Glutamatergic neuron (in vitro differentiated cells): Measurements from ENCODE around the gene PGA4. TPM values are rescaled to one million over a fixed set of nuclear protein-coding genes. Genes with fewer than 3 reads are reported as not detected.
"Not testable (repeated sequence)": the region's sequence is repeated elsewhere in the genome, so short reads cannot be mapped to it uniquely, and the experiment has no call there.

ENCODE experiments used
- DNase-seq: peaks from one replicate; pipeline ENCODE4 v3.0.0; 2022
- H3K27ac Mint-ChIP-seq: one replicate; pipeline ENCODE4 v1.8.0; 2020; ENCODE audit warnings: mild to moderate bottlenecking, mixed read lengths, inconsistent platforms; ENCODE audit not compliant: unreplicated experiment
- H3K27me3 Mint-ChIP-seq: one replicate; pipeline ENCODE4 v1.8.0; 2020; ENCODE audit warnings: mild to moderate bottlenecking, moderate library complexity, mixed read lengths, inconsistent platforms; ENCODE audit not compliant: unreplicated experiment
- H3K36me3 Mint-ChIP-seq: one replicate; pipeline ENCODE4 v1.8.0; 2020; ENCODE audit warnings: mild to moderate bottlenecking, mixed read lengths, inconsistent platforms; ENCODE audit not compliant: unreplicated experiment
- H3K4me1 Mint-ChIP-seq: one replicate; pipeline ENCODE4 v1.8.0; 2020; ENCODE audit warnings: mild to moderate bottlenecking, low read depth, mixed read lengths, inconsistent platforms; ENCODE audit not compliant: unreplicated experiment
- H3K4me3 Mint-ChIP-seq: one replicate; pipeline ENCODE4 v1.8.0; 2020; ENCODE audit warnings: mild to moderate bottlenecking, mixed read lengths, inconsistent platforms; ENCODE audit not compliant: unreplicated experiment
- H3K9me3 Mint-ChIP-seq: one replicate; pipeline ENCODE4 v1.8.0; 2020; ENCODE audit warnings: mild to moderate bottlenecking, moderate library complexity, mixed read lengths, inconsistent platforms; ENCODE audit not compliant: unreplicated experiment
- total RNA-seq: library from RNA; stranded (reverse); fragmentation: NEBNext Ultra II Directional; extraction: Animal tissue kit (Norgen Biotek cat#: 25700); gene quantifications from one replicate; pipeline ENCODE4 v1.2.1, GENCODE V29; 2021; ENCODE audit not compliant: unreplicated experiment
- TF ChIP-seq, protein P1 (sequence below): fragments of 200-600 bp; sonication (generic); IDR thresholded peaks from one replicate; pipeline ENCODE4 v1.5.0; 2021; ENCODE audit not compliant: partially characterized antibody, unreplicated experiment

PGA4 gene
- total RNA-seq, 1 donor from 2014 or later: not detected

DNA sequence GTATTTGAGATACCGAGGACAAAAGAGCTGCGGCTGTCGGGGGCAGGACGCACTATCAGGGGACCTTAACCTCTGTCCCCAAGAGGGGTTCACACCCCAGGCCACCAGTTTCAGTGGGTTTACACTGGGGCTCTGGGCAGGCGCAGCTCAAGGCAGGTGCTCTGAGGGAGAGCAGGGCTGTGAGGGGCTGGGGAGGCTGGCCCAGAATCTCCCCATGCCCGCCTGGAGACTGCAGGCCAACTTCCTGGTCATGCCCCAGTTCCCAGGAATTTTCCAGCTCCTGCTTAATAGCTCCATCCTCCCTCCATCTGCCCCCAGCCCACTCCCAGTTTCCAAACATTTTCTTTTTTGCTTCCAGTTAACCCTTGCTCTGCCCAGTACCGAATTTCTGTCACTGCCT, 26.4 kb upstream of the PGA4 start:
- Mint-ChIP-seq H3K9me3 (peaks cover 13% of the 10 kb centered on the region), H3K4me3 (no peak overlapping the region), H3K4me1 (peaks cover 4% of the 10 kb centered on the region), H3K27me3 (no peaks in the 10 kb centered on the region), H3K27ac (no peak overlapping the region), H3K36me3 (no peaks in the 10 kb centered on the region)
- DNase-seq: no peak
- TF ChIP-seq, protein P1, sequence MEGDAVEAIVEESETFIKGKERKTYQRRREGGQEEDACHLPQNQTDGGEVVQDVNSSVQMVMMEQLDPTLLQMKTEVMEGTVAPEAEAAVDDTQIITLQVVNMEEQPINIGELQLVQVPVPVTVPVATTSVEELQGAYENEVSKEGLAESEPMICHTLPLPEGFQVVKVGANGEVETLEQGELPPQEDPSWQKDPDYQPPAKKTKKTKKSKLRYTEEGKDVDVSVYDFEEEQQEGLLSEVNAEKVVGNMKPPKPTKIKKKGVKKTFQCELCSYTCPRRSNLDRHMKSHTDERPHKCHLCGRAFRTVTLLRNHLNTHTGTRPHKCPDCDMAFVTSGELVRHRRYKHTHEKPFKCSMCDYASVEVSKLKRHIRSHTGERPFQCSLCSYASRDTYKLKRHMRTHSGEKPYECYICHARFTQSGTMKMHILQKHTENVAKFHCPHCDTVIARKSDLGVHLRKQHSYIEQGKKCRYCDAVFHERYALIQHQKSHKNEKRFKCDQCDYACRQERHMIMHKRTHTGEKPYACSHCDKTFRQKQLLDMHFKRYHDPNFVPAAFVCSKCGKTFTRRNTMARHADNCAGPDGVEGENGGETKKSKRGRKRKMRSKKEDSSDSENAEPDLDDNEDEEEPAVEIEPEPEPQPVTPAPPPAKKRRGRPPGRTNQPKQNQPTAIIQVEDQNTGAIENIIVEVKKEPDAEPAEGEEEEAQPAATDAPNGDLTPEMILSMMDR: no peak

DNA sequence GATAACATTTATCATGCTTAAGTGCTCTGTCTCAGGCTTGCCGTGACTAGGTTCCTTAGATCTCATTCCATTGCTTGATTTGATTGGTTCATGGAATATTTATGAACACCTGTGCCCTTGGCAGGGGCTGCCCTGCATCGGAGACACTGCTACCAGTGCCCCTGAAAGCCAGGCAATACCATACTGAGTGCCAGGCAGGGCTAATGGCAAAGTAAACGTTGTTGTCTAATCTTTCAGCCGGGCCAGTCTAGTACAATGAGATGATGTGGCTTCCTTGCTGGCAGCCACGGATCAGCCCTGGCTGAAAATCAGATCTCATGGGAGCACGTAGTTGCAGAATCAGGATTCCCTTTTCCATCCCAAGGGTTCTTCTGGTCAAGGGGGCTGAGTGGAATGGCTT, 23.8 kb upstream of the PGA4 start:
- H3K27ac Mint-ChIP-seq: no peak overlapping the region
- peaks cover 4% of the 10 kb centered on the region for H3K4me1 Mint-ChIP-seq
- H3K4me3 Mint-ChIP-seq: no peak overlapping the region
- H3K9me3 Mint-ChIP-seq: peaks cover 13% of the 10 kb centered on the region
- no peaks in the 10 kb centered on the region for H3K36me3 Mint-ChIP-seq
- DNase-seq: no peak
- H3K27me3 Mint-ChIP-seq: no peaks in the 10 kb centered on the region
- TF ChIP-seq, protein P1: no peak

DNA sequence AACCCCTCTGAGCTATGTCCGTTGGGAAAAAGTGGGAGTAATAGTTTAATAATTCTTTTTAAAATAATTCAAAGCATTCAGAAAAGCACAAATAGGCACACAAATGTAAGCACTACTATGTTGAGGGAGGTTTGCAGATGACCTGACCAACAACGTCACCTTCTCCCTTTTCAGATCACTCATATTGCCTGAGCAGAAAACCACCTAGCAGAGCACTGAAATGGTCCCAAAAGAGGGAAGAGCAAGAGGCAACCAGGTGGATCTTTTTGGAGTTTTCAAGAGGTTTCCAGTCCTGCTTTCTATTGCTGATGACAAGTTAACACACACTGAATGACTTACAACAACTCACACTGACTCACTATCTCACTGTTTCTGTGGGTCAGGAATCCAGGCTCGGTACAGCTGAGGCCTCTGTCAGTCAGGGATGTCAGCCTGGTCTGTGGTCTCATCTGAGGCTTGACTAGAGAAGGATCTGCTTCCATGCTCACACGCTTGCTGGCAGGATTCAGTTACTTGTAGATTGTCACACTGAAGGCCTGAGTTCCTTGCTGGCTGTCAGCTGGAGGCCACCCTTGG, 23.1 kb upstream of the PGA4 start:
- H3K36me3 Mint-ChIP-seq: no peaks in the 10 kb centered on the region
- H3K27me3 Mint-ChIP-seq: peaks cover 2% of the 10 kb centered on the region
- peaks cover 4% of the 10 kb centered on the region for H3K4me1 Mint-ChIP-seq
- no peak overlapping the region for H3K4me3 Mint-ChIP-seq
- TF ChIP-seq, protein P1: no peak
- H3K27ac Mint-ChIP-seq: no peak overlapping the region
- H3K9me3 Mint-ChIP-seq: peaks cover 13% of the 10 kb centered on the region
- DNase-seq: no peak

DNA sequence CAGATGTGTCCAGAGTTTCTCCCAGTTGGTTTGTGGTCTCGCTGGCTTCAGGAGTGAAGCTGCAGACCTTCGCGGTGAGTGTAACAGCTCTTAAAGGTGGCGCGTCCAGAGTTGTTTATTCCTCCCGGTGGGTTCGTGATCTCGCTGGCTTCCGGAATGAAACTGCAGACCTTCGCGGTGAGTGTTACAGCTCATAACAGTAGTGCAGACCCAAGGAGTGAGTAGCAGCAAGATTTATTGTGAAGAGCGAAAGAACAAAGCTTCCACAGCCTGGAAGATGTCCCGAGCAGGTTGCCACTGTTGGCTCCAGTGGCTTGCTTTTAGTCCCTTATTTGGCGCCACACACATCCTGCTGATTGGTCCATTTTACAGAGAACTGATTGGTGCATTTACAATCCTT, 20.7 kb upstream of the PGA4 start:
- no peak overlapping the region for H3K4me3 Mint-ChIP-seq
- H3K4me1 Mint-ChIP-seq: no peaks in the 10 kb centered on the region
- peaks cover 6% of the 10 kb centered on the region for H3K27me3 Mint-ChIP-seq
- no peak for DNase-seq
- H3K9me3 Mint-ChIP-seq: peaks cover 6% of the 10 kb centered on the region
- TF ChIP-seq, protein P1: no peak
- no peaks in the 10 kb centered on the region for H3K36me3 Mint-ChIP-seq
- H3K27ac Mint-ChIP-seq: no peak overlapping the region

DNA sequence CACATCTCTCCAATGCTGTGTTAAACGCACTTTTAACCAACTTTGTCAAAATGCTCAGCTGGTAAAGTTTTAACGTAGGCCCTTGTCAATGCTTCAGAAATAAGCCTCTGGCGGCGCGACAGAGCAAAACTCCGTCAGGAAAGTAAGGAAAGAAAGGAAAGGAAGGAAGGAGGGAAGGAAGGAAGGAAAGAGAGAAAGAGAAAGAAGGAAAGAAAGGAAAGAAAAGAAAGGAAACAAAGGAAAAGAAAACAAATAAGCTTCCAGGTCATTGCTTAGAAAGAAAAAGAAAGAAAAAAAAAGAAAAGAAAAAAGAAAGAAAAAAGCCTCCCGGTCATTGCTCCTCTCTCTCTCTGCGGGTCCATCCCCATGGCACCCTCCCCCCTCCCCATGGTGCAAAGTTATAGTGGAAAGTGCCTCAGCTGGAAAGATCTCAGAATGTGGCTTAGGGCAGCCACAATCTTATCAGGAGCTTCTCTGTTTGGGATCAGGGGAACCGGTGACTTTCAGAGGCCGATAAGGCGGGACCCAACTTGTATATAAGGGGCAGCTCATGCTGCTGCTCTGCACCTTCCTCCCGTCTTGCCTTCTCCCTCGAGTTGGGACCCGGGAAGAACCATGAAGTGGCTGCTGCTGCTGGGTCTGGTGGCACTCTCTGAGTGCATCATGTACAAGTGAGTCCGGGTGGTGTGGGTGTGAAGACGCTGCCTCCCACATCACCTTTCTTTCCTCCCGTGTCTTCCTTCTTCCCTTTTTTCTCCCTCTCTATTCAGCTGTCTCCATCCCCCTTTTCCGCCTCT, 19.0 kb upstream of the PGA4 start, which contains the start of gene PGA3:
TSS of gene PGA3 (plus strand) at position 566 of the 797 bp plus-strand sequence. CDS start at position 616, 50 bp downstream.
- not testable (repeated sequence) for H3K36me3 Mint-ChIP-seq, H3K4me3 Mint-ChIP-seq, H3K4me1 Mint-ChIP-seq, DNase-seq, H3K27ac Mint-ChIP-seq, H3K27me3 Mint-ChIP-seq, H3K9me3 Mint-ChIP-seq

DNA sequence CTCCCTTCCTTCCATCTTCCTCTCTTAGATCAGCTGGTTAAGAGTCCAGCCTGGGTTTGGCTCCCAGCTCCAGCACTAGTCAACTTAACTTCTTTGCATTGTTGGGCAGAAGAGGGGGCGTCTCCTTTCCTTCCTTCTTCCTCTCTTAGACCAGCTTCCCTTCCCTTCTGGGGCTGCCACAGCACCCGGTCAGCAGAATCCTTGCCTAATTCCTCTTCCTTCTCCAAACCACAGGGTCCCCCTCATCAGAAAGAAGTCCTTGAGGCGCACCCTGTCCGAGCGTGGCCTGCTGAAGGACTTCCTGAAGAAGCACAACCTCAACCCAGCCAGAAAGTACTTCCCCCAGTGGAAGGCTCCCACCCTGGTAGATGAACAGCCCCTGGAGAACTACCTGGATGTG, 18.3 kb upstream of the PGA4 start:
- H3K36me3 Mint-ChIP-seq, H3K4me3 Mint-ChIP-seq: not testable (repeated sequence)

DNA sequence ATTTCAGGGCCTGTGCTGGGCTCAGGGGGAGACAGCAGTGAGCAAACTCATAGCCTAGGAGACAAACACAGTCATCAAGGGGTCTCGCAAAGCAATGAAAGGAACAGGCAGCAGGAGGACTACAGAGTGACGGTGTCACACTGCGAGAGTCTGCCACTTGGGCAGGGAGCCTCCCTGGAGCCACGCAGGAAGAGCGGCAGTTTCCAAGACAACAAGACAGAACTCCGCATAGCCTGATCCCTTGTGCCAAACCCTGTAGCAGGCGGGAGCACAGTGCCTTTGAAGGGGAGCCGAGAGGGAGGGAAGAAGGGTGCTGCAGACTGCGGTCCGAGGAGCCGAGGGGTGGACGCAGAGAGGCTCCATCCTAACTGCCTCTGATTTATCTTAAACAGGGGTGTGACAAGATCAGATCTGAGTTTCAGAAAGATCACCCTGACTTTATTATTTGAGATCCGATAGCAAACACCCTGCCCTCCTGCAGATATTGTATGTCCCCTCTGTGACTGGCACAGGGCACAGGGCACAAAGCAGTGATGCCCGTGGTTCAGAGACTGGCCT, 17.6 kb upstream of the PGA4 start:
- H3K4me3 Mint-ChIP-seq: not testable (repeated sequence)

More for the DNA sequence above, 18.3 kb upstream of the PGA4 start:
- not testable (repeated sequence) for H3K27me3 Mint-ChIP-seq, H3K27ac Mint-ChIP-seq, H3K9me3 Mint-ChIP-seq, H3K4me1 Mint-ChIP-seq, DNase-seq

DNA sequence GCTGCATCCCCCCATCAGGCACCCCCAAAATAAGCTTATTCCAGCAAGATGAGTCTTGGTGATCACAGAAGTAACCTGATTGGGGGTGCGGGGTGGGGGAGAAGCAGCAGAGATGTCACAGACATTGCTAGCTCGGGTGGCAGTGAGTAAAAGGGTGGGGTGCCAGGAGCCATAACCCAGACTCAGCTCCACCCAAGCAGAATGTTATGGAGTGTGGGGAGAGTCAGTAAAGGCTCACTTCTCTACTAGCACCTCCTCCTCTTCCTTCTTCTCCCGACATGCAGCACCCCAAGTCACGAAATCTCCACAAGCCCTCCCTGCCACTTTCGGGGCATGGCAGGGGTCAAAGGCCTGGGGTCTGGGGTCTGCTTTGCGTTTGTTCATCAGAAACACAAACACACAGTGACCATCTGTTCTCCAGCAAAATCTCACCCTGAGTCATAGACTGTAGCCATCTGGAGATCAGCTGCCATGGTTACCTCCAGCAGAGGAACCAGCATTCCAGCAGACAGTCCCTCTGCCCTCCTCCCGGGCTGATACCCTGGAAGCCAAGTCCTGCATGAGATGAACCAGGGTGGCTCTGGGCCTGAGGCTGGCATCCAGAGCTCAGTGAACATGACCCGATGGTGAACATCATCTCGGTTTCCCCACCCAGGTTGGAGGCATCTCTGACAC, 14.4 kb upstream of the PGA4 start:
- H3K27ac Mint-ChIP-seq, H3K4me3 Mint-ChIP-seq, H3K27me3 Mint-ChIP-seq, H3K36me3 Mint-ChIP-seq, DNase-seq, H3K4me1 Mint-ChIP-seq, H3K9me3 Mint-ChIP-seq: not testable (repeated sequence)

More for the DNA sequence above, 17.6 kb upstream of the PGA4 start:
- not testable (repeated sequence) for H3K27ac Mint-ChIP-seq, H3K4me1 Mint-ChIP-seq, H3K36me3 Mint-ChIP-seq, DNase-seq, H3K27me3 Mint-ChIP-seq, H3K9me3 Mint-ChIP-seq
